Measurements from ENCODE around the gene SLC7A6. TPM values are rescaled to one million over a fixed set of nuclear protein-coding genes. Genes with fewer than 3 reads are reported as not detected.

SLC7A6 gene
- total and polyA plus RNA-seq, 8 donors, result 2.9 to 66.1 (median 12.1) TPM

DNA sequence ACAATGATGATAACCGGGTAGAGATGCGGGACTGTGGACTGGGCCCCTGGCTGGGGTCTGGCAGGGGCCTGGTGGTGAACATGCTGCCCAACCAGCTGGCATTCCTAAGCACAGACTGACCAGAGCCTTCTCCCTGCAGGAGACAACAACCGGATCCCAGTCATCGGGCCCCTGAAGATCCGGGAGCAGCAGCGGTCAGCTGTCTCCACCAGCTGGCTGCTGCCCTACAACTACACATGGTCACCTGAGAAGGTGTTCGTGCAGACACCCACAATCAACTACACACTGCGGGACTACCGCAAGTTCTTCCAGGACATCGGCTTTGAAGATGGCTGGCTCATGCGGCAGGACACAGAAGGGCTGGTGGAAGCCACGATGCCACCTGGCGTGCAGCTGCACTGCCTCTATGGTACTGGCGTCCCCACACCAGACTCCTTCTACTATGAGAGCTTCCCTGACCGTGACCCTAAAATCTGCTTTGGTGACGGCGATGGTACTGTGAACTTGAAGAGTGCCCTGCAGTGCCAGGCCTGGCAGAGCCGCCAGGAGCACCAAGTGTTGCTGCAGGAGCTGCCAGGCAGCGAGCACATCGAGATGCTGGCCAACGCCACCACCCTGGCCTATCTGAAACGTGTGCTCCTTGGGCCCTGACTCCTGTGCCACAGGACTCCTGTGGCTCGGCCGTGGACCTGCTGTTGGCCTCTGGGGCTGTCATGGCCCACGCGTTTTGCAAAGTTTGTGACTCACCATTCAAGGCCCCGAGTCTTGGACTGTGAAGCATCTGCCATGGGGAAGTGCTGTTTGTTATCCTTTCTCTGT, 5.1 kb upstream of the SLC7A6 start:
- no peak for DNase-seq
- H3K4me1 ChIP-seq, result peaks cover 13 to 38% (median 18%) of the 10 kb centered on the region in 4 donors
- H3K4me3 ChIP-seq, result no peak overlapping the region
- H3K9me3 ChIP-seq, result no peaks in the 10 kb centered on the region
- H3K27me3 ChIP-seq, result no peaks in the 10 kb centered on the region
- H3K36me3 ChIP-seq, result peaks cover 31 to 64% (median 53%) of the 10 kb centered on the region in 4 donors
- WGBS, 5 donors, result 89 to 93% (median 93%) methylated on average over 25 to 27 of the region's 27 CpGs
- intact Hi-C loops (cut with DNase I; ENCODE audit: low total_unique reads), result no loop called here
- peak overlapping the region in 3 of 5 donors; percentile 69 to 79 (median 72) for H3K27ac ChIP-seq
- TF ChIP-seq POLR2AphosphoS5 (IDR thresholded peaks at IDR 0.05) (no peak), POLR2A (IDR thresholded peaks at IDR 0.05) (no peak), EP300 (IDR thresholded peaks at IDR 0.05) (no peak)
- TF ChIP-seq, protein P1, sequence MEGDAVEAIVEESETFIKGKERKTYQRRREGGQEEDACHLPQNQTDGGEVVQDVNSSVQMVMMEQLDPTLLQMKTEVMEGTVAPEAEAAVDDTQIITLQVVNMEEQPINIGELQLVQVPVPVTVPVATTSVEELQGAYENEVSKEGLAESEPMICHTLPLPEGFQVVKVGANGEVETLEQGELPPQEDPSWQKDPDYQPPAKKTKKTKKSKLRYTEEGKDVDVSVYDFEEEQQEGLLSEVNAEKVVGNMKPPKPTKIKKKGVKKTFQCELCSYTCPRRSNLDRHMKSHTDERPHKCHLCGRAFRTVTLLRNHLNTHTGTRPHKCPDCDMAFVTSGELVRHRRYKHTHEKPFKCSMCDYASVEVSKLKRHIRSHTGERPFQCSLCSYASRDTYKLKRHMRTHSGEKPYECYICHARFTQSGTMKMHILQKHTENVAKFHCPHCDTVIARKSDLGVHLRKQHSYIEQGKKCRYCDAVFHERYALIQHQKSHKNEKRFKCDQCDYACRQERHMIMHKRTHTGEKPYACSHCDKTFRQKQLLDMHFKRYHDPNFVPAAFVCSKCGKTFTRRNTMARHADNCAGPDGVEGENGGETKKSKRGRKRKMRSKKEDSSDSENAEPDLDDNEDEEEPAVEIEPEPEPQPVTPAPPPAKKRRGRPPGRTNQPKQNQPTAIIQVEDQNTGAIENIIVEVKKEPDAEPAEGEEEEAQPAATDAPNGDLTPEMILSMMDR (IDR thresholded peaks at IDR 0.05), result no peak

DNA sequence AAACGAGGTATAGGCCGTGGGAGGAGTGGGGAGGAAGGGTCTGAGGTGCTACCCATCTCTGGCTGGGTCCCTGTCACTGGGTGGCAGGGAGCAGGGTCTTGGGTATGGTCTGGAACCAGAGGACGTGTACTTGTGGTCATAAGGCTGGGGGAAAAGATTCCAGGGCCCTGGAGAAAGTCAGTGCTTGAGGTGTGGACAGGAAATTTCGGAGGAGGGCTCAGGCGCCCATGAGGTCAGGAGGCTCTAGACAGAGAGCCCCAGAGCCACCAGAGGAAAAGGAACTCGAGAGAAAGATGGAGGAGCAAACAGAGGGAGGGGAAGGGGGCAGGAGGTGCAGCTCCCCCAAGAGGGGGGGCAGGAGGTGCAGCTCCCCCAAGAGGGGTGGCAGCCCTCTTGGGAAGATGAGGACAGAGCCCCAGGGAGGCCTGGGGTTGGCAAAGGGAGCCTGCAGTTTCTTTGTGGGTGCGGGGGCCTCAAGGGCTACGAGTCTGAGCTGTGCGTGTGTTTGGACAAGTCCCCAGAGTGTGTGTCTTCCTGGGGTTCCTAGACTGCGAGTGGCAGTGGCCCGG, 683 bp upstream of the SLC7A6 start:
- no peak for DNase-seq
- 35 to 55% (median 39%) methylated on average over 8 to 11 of the region's 11 CpGs for WGBS, 5 donors
- no peaks in the 10 kb centered on the region for H3K9me3 ChIP-seq
- peak overlapping the region; percentile 91 to 97 (median 94) for H3K27ac ChIP-seq
- peaks cover 20 to 57% (median 33%) of the 10 kb centered on the region in 4 donors for H3K4me1 ChIP-seq
- H3K4me3 ChIP-seq, result peak overlapping the region; percentile 65 to 91 (median 75)
- peaks cover 16 to 24% (median 22%) of the 10 kb centered on the region in 4 donors for H3K36me3 ChIP-seq
- no peaks in the 10 kb centered on the region for H3K27me3 ChIP-seq
- TF ChIP-seq POLR2AphosphoS5 (IDR thresholded peaks at IDR 0.05) (no peak), EP300 (IDR thresholded peaks at IDR 0.05) (no peak), POLR2A (IDR thresholded peaks at IDR 0.05) (no peak)
- TF ChIP-seq, protein P1 (IDR thresholded peaks at IDR 0.05), result peak in 1 of 7 experiments; percentile 27
- intact Hi-C loops (cut with DNase I; ENCODE audit: low total_unique reads), result loop anchor here (5.0 kb wide), 1 partner anchor 64 kb away; no protein-coding TSS in a partner anchor

DNA sequence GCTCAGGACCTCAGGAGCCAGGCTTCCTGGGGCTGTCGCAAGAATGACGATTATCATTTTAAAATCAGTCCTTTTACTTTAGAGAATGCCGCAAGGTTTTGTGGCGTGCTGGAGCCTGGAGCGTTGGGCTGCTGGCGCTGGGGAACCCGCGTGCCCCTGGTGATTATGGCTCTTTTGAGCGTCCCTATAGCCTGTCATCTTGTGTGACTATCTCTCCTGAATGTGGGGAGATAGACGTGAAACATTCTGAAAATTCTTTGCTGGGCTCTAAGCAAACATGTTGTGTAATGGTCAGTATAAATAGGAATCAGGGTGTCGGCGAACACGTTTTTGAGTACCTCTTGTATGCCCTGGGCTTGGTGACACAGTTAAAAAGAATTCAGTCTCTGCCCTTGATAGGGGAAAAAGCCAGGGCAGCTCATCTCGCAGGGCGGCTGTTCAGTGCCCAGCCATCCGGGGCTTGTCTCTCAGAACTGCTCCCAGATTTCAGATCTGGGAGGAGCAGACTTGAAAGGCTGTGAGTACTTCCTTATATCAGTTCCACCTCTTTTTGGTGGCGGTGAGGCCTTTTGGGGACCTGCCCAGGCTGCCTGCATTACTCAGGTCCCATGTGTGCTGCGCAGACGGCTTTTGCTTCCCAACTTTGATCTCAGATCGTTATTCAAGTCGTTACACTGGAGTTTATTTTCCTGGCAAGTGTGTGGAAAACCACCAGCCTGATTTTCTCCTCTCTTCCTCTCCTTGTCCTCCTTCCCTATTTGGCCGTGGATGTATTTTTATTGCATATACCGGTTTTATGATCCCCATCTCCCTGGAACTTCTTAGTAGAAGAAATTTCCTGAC, 973 bp downstream of the SLC7A6 start:
- WGBS, 5 donors, result 4 to 8% (median 6%) methylated on average over 23 of the region's 23 CpGs
- peak; percentile 62 to 70 for DNase-seq
- Histone ChIP-seq H3K9me3 (no peaks in the 10 kb centered on the region), H3K4me3 (peak overlapping the region; percentile 65 to 91 (median 75)), H3K27me3 (no peaks in the 10 kb centered on the region), H3K4me1 (peaks cover 20 to 71% (median 38%) of the 10 kb centered on the region in 4 donors), H3K27ac (peak overlapping the region; percentile 91 to 97 (median 94)), H3K36me3 (peaks cover 2 to 7% (median 6%) of the 10 kb centered on the region in 4 donors)
- TF ChIP-seq, protein P1 (IDR thresholded peaks at IDR 0.05), result no peak
- no peak for TF ChIP-seq POLR2A (IDR thresholded peaks at IDR 0.05)
- TF ChIP-seq POLR2AphosphoS5 (IDR thresholded peaks at IDR 0.05), result peak; percentile 1 to 38 (median 26)
- intact Hi-C loops (cut with DNase I; ENCODE audit: low total_unique reads), result no loop called here

All from stomach (tissue), 9 donors.